HepG2 (cell line): ENCODE results near the gene AXIN1. TPM values are rescaled to one million over a fixed set of nuclear protein-coding genes. Genes with fewer than 3 reads are reported as not detected.

Experiments
- GPBP1L1 ChIP-seq: sonication (generic); formaldehyde crosslinking; IDR thresholded peaks from 2 replicates; pipeline ENCODE4 v1.5.0; 2020; ENCODE audit warnings: mild to moderate bottlenecking, missing genetic modification reagents
- HDAC6 ChIP-seq: fragments of 200-600 bp; sonication (generic); IDR thresholded peaks from 2 replicates; pipeline ENCODE4 v1.7.0; 2017; ENCODE audit warnings: mild to moderate bottlenecking, antibody characterized with exemption, low read length, low read depth
- ISX ChIP-seq: sonication (generic); formaldehyde crosslinking; conservative IDR thresholded peaks from 2 replicates; pipeline ENCODE4 v1.5.0; 2020; ENCODE audit warnings: missing genetic modification reagents
- MED8 ChIP-seq: sonication (generic); formaldehyde crosslinking; IDR thresholded peaks from 2 replicates; pipeline ENCODE4 v1.8.1; 2023; ENCODE audit warnings: mild to moderate bottlenecking, missing genetic modification reagents; ENCODE audit not compliant: insufficient replicate concordance
- MYC ChIP-seq: sonication (generic); formaldehyde crosslinking; IDR thresholded peaks from 2 replicates; pipeline ENCODE4 v1.9.0; 2021; ENCODE audit warnings: missing genetic modification reagents, borderline replicate concordance
- MZF1 ChIP-seq: sonication (generic); formaldehyde crosslinking; IDR thresholded peaks from 2 replicates; pipeline ENCODE4 v1.8.1; 2023; ENCODE audit warnings: mild to moderate bottlenecking, missing genetic modification reagents, borderline replicate concordance
- TFAP4 ChIP-seq: sonication (generic); IDR thresholded peaks from 2 replicates; pipeline ENCODE4 v1.6.1; 2016; ENCODE audit warnings: low read depth, borderline replicate concordance
- ZBTB40 ChIP-seq, 2 experiments: fragments of 450-650 bp in 1 of 2; sonication (generic) in 1 of 2; formaldehyde crosslinking in 1 of 2; IDR thresholded peaks; 2 replicates each; pipeline versions ENCODE4 v1.6.1 to v1.8.0; 2016 to 2022; ENCODE audit warnings: antibody characterized with exemption in 1 of 2, mild to moderate bottlenecking in 1 of 2, missing genetic modification reagents in 1 of 2
- ZBTB42 ChIP-seq: sonication (generic); formaldehyde crosslinking; IDR thresholded peaks from 2 replicates; pipeline ENCODE4 v1.5.0; 2020; ENCODE audit warnings: mild to moderate bottlenecking, missing genetic modification reagents
- ZBTB7B ChIP-seq: sonication (generic); formaldehyde crosslinking; IDR thresholded peaks from 2 replicates; pipeline ENCODE4 v1.4.0; 2020; ENCODE audit warnings: missing genetic modification reagents
- ZFX ChIP-seq: sonication (generic); formaldehyde crosslinking; IDR thresholded peaks from 2 replicates; pipeline ENCODE4 v1.4.0; 2020; ENCODE audit warnings: mild to moderate bottlenecking, low read depth, missing genetic modification reagents, moderate library complexity
- ZNF260 ChIP-seq: sonication (generic); formaldehyde crosslinking; IDR thresholded peaks from 2 replicates; pipeline ENCODE4 v1.4.0; 2020; ENCODE audit warnings: missing genetic modification reagents, low read depth, mild to moderate bottlenecking, borderline replicate concordance
- ZNF282 ChIP-seq: fragments of 450-650 bp; IDR thresholded peaks from 2 replicates; pipeline ENCODE4 v1.6.1; 2018; ENCODE audit not compliant: partially characterized antibody
- ZNF337 ChIP-seq: sonication (generic); formaldehyde crosslinking; IDR thresholded peaks from 2 replicates; pipeline ENCODE4 v1.5.1; 2020; ENCODE audit warnings: missing genetic modification reagents, low read depth, mild to moderate bottlenecking, borderline replicate concordance
- ZNF572 ChIP-seq: sonication (generic); formaldehyde crosslinking; IDR thresholded peaks from 2 replicates; pipeline ENCODE4 v1.5.1; 2020; ENCODE audit warnings: mild to moderate bottlenecking, missing genetic modification reagents
- ZNF678 ChIP-seq: sonication (generic); formaldehyde crosslinking; IDR thresholded peaks from 2 replicates; pipeline ENCODE4 v1.4.0; 2020; ENCODE audit warnings: mild to moderate bottlenecking, missing genetic modification reagents
- ZNF891 ChIP-seq: sonication (generic); formaldehyde crosslinking; IDR thresholded peaks from 2 replicates; pipeline ENCODE4 v1.5.0; 2020; ENCODE audit warnings: mild to moderate bottlenecking, missing genetic modification reagents
- polyA plus RNA-seq, 8 experiments: library from polyadenylated mRNA; depleted of rRNA in 3 of 8; stranded (reverse) in 7 of 8; unstranded in 1 of 8; fragments of >200 nt; fragmentation: Illumina TruSeq in 4 of 8; extraction: Trizol in 4 of 8; gene quantifications; 2 replicates each; pipeline versions ENCODE4 v1.2.1 to v1.2.3, GENCODE V29; 2011 to 2016; ENCODE audit warnings: low read depth in 4 of 8, missing spikeins in 1 of 8, mixed read lengths in 1 of 8; ENCODE audit not compliant: insufficient read depth in 1 of 8
- total RNA-seq, 5 experiments: library from RNA; depleted of rRNA; stranded (reverse); fragments of >200 nt; fragmentation: Illumina TruSeq; extraction: Trizol; gene quantifications; 2 replicates each; pipeline ENCODE4 v1.2.3, GENCODE V29; 2016; ENCODE audit warnings: low read depth in 1 of 5

Gene AXIN1
- total and polyA plus RNA-seq, 2 of the 13 experiments (the other 11 are each of a cell fraction or from before 2014, with no cell fraction given): 24.0 to 26.0 TPM

GRCh38 chr16:364595-365491 lies 12.3 kb upstream of the AXIN1 start (continued):
- TF ChIP-seq ZBTB40 (IDR thresholded peaks at IDR 0.05): no peak
- no peak for TF ChIP-seq ZBTB40 (CRISPR knock-in tag; IDR thresholded peaks at IDR 0.05)
- peak; percentile 41; the same call in 1 of the 2 replicates for TF ChIP-seq TFAP4
- TF ChIP-seq GPBP1L1 (CRISPR knock-in tag): no peak
- no peak for TF ChIP-seq ZBTB7B (CRISPR knock-in tag)
- TF ChIP-seq ZBTB42 (CRISPR knock-in tag): no peak
- no peak for TF ChIP-seq MZF1 (CRISPR knock-in tag)
- no peak for TF ChIP-seq HDAC6
- TF ChIP-seq ZNF282: no peak
- TF ChIP-seq ISX (CRISPR knock-in tag): no peak
- TF ChIP-seq ZFX (CRISPR knock-in tag): peak; percentile 63
- TF ChIP-seq MED8 (CRISPR knock-in tag): no peak
- no peak for TF ChIP-seq ZNF260 (CRISPR knock-in tag)
- TF ChIP-seq ZNF678: no peak
- TF ChIP-seq MYC (CRISPR knock-in tag): peak; percentile 72; the same call in 1 of the 2 replicates
- no peak for TF ChIP-seq ZNF337 (CRISPR knock-in tag)
- TF ChIP-seq ZNF891: 0 out of 2 replicates have a peak, but pooled peaks have one; percentile 55
- 0 out of 2 replicates have a peak, but pooled peaks have one; percentile 41 for TF ChIP-seq ZNF572 (CRISPR knock-in tag)
